GM23338 (cell line): ENCODE data around the gene OIP5. TPM values are rescaled to one million over a fixed set of nuclear protein-coding genes. Genes with fewer than 3 reads are reported as not detected.

ENCODE experiments used
- ATAC-seq: fragments of 200-7000 bp; cut with Tn5 transposase; 3 replicates; pipeline ENCODE4 v1.9.1; 2020
- DNase-seq: peaks from one replicate; pipeline ENCODE4 v3.0.0-alpha.2; 2015; ENCODE audit warnings: low spot score
- H2AFZ ChIP-seq: fragments of 200-600 bp; sonication (generic); 2 replicates; pipeline ENCODE4 v1.8.0; 2016; ENCODE audit warnings: antibody characterized with exemption, mild to moderate bottlenecking, moderate library complexity
- H3F3A ChIP-seq: fragments of 200-600 bp; sonication (generic); replicated peaks from 2 replicates; pipeline ENCODE4 v1.8.0; 2017; ENCODE audit warnings: antibody characterized with exemption, mixed run types, low read depth
- H3K27ac ChIP-seq: fragments of 200-600 bp; sonication (generic); 2 replicates; pipeline ENCODE4 v1.6.1; 2016; ENCODE audit warnings: low read depth
- H3K27me3 ChIP-seq: fragments of 200-600 bp; sonication (generic); 2 replicates; pipeline ENCODE4 v1.8.0; 2016; ENCODE audit warnings: mild to moderate bottlenecking, mixed run types, moderate library complexity; ENCODE audit not compliant: insufficient read depth
- H3K36me3 ChIP-seq: fragments of 200-600 bp; sonication (generic); 2 replicates; pipeline ENCODE4 v1.8.0; 2016; ENCODE audit warnings: mild to moderate bottlenecking; ENCODE audit not compliant: insufficient read depth
- H3K4me1 ChIP-seq: fragments of 200-600 bp; sonication (generic); 2 replicates; pipeline ENCODE4 v1.8.0; 2016; ENCODE audit warnings: mild to moderate bottlenecking, moderate library complexity; ENCODE audit not compliant: insufficient read depth
- H3K4me2 ChIP-seq: fragments of 200-600 bp; sonication (generic); 2 replicates; pipeline ENCODE4 v1.7.1; 2017; ENCODE audit warnings: mixed run types
- H3K4me3 ChIP-seq: fragments of 200-600 bp; sonication (generic); 2 replicates; pipeline ENCODE4 v1.6.1; 2016; ENCODE audit warnings: mixed run types
- H3K79me2 ChIP-seq: fragments of 200-600 bp; sonication (generic); replicated peaks from 2 replicates; pipeline ENCODE4 v1.8.0; 2017; ENCODE audit warnings: mild to moderate bottlenecking; ENCODE audit not compliant: insufficient read depth
- H3K9me2 ChIP-seq: fragments of 200-600 bp; sonication (generic); 2 replicates; pipeline ENCODE4 v1.8.0; 2017; ENCODE audit not compliant: insufficient read depth
- H4K20me1 ChIP-seq: fragments of 200-600 bp; sonication (generic); replicated peaks from 2 replicates; pipeline ENCODE4 v1.8.0; 2017; ENCODE audit warnings: mild to moderate bottlenecking; ENCODE audit not compliant: insufficient read depth
- H3K27ac Mint-ChIP-seq: 2 replicates; pipeline ENCODE4 v1.8.0; 2020; ENCODE audit warnings: inconsistent platforms, mild to moderate bottlenecking, moderate library complexity, mixed read lengths
- H3K27me3 Mint-ChIP-seq: 3 replicates; pipeline ENCODE4 v1.8.0; 2022; ENCODE audit warnings: low read depth, mild to moderate bottlenecking, moderate library complexity, mixed read lengths, inconsistent platforms; ENCODE audit not compliant: insufficient read depth, poor library complexity
- H3K36me3 Mint-ChIP-seq: 3 replicates; pipeline ENCODE4 v1.8.0; 2021; ENCODE audit warnings: low read depth, mild to moderate bottlenecking, inconsistent platforms, moderate library complexity, mixed read lengths
- H3K4me1 Mint-ChIP-seq: 3 replicates; pipeline ENCODE4 v1.8.0; 2020; ENCODE audit warnings: mild to moderate bottlenecking, inconsistent platforms, mixed read lengths
- H3K4me3 Mint-ChIP-seq: 3 replicates; pipeline ENCODE4 v1.8.0; 2021; ENCODE audit warnings: moderate library complexity, mild to moderate bottlenecking, inconsistent platforms, mixed read lengths
- H3K9me3 Mint-ChIP-seq: 3 replicates; pipeline ENCODE4 v1.8.0; 2020; ENCODE audit warnings: moderate library complexity, mild to moderate bottlenecking, inconsistent platforms, mixed read lengths
- EZH2 ChIP-seq: fragments of 200-600 bp; sonication (generic); IDR thresholded peaks from one replicate; pipeline ENCODE4 v1.8.0; 2017; ENCODE audit warnings: antibody characterized with exemption, mild to moderate bottlenecking, low read depth; ENCODE audit not compliant: unreplicated experiment
- EZH2phosphoT487 ChIP-seq: fragments of 200-600 bp; sonication (generic); IDR thresholded peaks from one replicate; pipeline ENCODE4 v1.8.1; 2018; ENCODE audit warnings: antibody characterized with exemption; ENCODE audit not compliant: unreplicated experiment
- JUNB ChIP-seq: IDR thresholded peaks from one replicate; pipeline ENCODE4 v1.6.1; 2016; ENCODE audit warnings: antibody characterized with exemption; ENCODE audit not compliant: unreplicated experiment
- NANOG ChIP-seq: IDR thresholded peaks from 2 replicates; pipeline ENCODE4 v1.6.1; 2016; ENCODE audit warnings: antibody characterized with exemption, borderline replicate concordance
- POLR2AphosphoS5 ChIP-seq: IDR thresholded peaks from 2 replicates; pipeline ENCODE4 v1.6.1; 2016; ENCODE audit warnings: antibody characterized with exemption, low read depth
- STAT1 ChIP-seq: IDR thresholded peaks from one replicate; pipeline ENCODE4 v1.6.1; 2016; ENCODE audit warnings: antibody characterized with exemption; ENCODE audit not compliant: unreplicated experiment
- ZNF114 ChIP-seq: fragments of 250-450 bp; sonication (Bioruptor Pico); IDR thresholded peaks from 2 replicates; pipeline ENCODE4 v1.5.0; 2020; ENCODE audit warnings: mild to moderate bottlenecking, moderate library complexity
- polyA plus RNA-seq: library from polyadenylated mRNA; unstranded; fragments of >200 nt; fragmentation: Nextera tagmentation; extraction: Ambion mirVana; gene quantifications from 2 replicates; pipeline ENCODE4 v1.2.1, GENCODE V29; 2016
- total RNA-seq: library from RNA; depleted of rRNA; stranded (reverse); fragments of >200 nt; shearing (Covaris generic); gene quantifications from 2 replicates; pipeline ENCODE4 v1.2.3, GENCODE V29; 2014
- TF ChIP-seq, protein P1 (sequence below): IDR thresholded peaks from 2 replicates; pipeline ENCODE4 v1.6.1; 2016; ENCODE audit warnings: antibody characterized with exemption
- TF ChIP-seq, protein P2 (sequence below), 2 experiments: fragments of 200-600 bp in 1 of 2; sonication (generic) in 1 of 2; conservative IDR thresholded peaks; 2 replicates each; pipeline versions ENCODE4 v1.5.1 to v1.6.1; 2016 to 2017; ENCODE audit warnings: antibody characterized with exemption in 2 of 2, low read depth in 2 of 2, mild to moderate bottlenecking in 2 of 2, moderate library complexity in 1 of 2
- TF ChIP-seq, protein P3 (sequence below): IDR thresholded peaks from one replicate; pipeline ENCODE4 v1.6.1; 2018; ENCODE audit warnings: antibody characterized with exemption; ENCODE audit not compliant: unreplicated experiment
- TF ChIP-seq, protein P4 (sequence below): fragments of 250-450 bp; sonication (Bioruptor Pico); IDR thresholded peaks from 2 replicates; pipeline ENCODE4 v1.5.0; 2020; ENCODE audit warnings: mild to moderate bottlenecking, moderate library complexity

The OIP5 gene
- total and polyA plus RNA-seq, 2 experiments from 2014 or later, result 61.1 to 71.7 TPM

- no peaks in the 10 kb centered on the region for H3K27me3 ChIP-seq
- no peak overlapping the region for H2AFZ ChIP-seq
- H3K4me1 Mint-ChIP-seq, result no peaks in the 10 kb centered on the region
- ATAC-seq (no peak), DNase-seq (no peak)
- H3K4me3 ChIP-seq, result no peak overlapping the region
- peaks cover 32% of the 10 kb centered on the region for H3K36me3 Mint-ChIP-seq
- H3K36me3 ChIP-seq, result peaks cover 13% of the 10 kb centered on the region; the same call in 1 of the 2 replicates
- no peak overlapping the region for H3K27ac Mint-ChIP-seq
- H3K79me2 ChIP-seq, result no peaks in the 10 kb centered on the region
- no peaks in the 10 kb centered on the region for H3K9me2 ChIP-seq
- H3F3A ChIP-seq, result no peaks in the 10 kb centered on the region
- no peak overlapping the region for H3K27ac ChIP-seq
- H3K9me3 Mint-ChIP-seq, result no peaks in the 10 kb centered on the region
- no peaks in the 10 kb centered on the region for H4K20me1 ChIP-seq
- H3K4me3 Mint-ChIP-seq, result no peak overlapping the region
- no peaks in the 10 kb centered on the region for H3K27me3 Mint-ChIP-seq
- no peaks in the 10 kb centered on the region for H3K4me1 ChIP-seq
- TF ChIP-seq, protein P1, sequence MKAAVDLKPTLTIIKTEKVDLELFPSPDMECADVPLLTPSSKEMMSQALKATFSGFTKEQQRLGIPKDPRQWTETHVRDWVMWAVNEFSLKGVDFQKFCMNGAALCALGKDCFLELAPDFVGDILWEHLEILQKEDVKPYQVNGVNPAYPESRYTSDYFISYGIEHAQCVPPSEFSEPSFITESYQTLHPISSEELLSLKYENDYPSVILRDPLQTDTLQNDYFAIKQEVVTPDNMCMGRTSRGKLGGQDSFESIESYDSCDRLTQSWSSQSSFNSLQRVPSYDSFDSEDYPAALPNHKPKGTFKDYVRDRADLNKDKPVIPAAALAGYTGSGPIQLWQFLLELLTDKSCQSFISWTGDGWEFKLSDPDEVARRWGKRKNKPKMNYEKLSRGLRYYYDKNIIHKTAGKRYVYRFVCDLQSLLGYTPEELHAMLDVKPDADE, result no peak
- no peak for TF ChIP-seq JUNB
- TF ChIP-seq POLR2AphosphoS5, result no peak
- no peak for TF ChIP-seq EZH2phosphoT487
- TF ChIP-seq ZNF114, result no peak
- no peak for TF ChIP-seq EZH2
- TF ChIP-seq, protein P2, sequence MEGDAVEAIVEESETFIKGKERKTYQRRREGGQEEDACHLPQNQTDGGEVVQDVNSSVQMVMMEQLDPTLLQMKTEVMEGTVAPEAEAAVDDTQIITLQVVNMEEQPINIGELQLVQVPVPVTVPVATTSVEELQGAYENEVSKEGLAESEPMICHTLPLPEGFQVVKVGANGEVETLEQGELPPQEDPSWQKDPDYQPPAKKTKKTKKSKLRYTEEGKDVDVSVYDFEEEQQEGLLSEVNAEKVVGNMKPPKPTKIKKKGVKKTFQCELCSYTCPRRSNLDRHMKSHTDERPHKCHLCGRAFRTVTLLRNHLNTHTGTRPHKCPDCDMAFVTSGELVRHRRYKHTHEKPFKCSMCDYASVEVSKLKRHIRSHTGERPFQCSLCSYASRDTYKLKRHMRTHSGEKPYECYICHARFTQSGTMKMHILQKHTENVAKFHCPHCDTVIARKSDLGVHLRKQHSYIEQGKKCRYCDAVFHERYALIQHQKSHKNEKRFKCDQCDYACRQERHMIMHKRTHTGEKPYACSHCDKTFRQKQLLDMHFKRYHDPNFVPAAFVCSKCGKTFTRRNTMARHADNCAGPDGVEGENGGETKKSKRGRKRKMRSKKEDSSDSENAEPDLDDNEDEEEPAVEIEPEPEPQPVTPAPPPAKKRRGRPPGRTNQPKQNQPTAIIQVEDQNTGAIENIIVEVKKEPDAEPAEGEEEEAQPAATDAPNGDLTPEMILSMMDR (conservative IDR thresholded peaks at IDR 0.05; ENCODE audit: low read depth in 2 of 2), result no peak
- TF ChIP-seq STAT1, result no peak
- TF ChIP-seq NANOG, result no peak
- TF ChIP-seq, protein P3, sequence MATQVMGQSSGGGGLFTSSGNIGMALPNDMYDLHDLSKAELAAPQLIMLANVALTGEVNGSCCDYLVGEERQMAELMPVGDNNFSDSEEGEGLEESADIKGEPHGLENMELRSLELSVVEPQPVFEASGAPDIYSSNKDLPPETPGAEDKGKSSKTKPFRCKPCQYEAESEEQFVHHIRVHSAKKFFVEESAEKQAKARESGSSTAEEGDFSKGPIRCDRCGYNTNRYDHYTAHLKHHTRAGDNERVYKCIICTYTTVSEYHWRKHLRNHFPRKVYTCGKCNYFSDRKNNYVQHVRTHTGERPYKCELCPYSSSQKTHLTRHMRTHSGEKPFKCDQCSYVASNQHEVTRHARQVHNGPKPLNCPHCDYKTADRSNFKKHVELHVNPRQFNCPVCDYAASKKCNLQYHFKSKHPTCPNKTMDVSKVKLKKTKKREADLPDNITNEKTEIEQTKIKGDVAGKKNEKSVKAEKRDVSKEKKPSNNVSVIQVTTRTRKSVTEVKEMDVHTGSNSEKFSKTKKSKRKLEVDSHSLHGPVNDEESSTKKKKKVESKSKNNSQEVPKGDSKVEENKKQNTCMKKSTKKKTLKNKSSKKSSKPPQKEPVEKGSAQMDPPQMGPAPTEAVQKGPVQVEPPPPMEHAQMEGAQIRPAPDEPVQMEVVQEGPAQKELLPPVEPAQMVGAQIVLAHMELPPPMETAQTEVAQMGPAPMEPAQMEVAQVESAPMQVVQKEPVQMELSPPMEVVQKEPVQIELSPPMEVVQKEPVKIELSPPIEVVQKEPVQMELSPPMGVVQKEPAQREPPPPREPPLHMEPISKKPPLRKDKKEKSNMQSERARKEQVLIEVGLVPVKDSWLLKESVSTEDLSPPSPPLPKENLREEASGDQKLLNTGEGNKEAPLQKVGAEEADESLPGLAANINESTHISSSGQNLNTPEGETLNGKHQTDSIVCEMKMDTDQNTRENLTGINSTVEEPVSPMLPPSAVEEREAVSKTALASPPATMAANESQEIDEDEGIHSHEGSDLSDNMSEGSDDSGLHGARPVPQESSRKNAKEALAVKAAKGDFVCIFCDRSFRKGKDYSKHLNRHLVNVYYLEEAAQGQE, result no peak
- H3K4me2 ChIP-seq, result no peak overlapping the region
Observed at GRCh38 chr15:41276831-41277230, 55.6 kb downstream of the OIP5 start.

GRCh38 chr15:41269887-41270286 lies 62.5 kb downstream of the OIP5 start:
- Histone ChIP-seq H3F3A (no peaks in the 10 kb centered on the region), H3K4me2 (no peak overlapping the region), H3K27ac (no peak overlapping the region), H3K4me1 (no peaks in the 10 kb centered on the region), H2AFZ (no peak overlapping the region), H4K20me1 (no peaks in the 10 kb centered on the region), H3K9me2 (no peaks in the 10 kb centered on the region), H3K27me3 (no peaks in the 10 kb centered on the region), H3K36me3 (peaks cover 4% of the 10 kb centered on the region; the same call in 1 of the 2 replicates), H3K79me2 (no peaks in the 10 kb centered on the region; the same call in 1 of the 2 replicates), H3K4me3 (no peak overlapping the region)
- DNase-seq (no peak), ATAC-seq (no peak)
- peaks cover 3% of the 10 kb centered on the region for H3K27me3 Mint-ChIP-seq
- no peak overlapping the region for H3K27ac Mint-ChIP-seq
- no peak overlapping the region for H3K4me3 Mint-ChIP-seq
- no peaks in the 10 kb centered on the region for H3K9me3 Mint-ChIP-seq
- H3K36me3 Mint-ChIP-seq, result peaks cover 41% of the 10 kb centered on the region
- no peaks in the 10 kb centered on the region; the same call in 2 of the 3 replicates for H3K4me1 Mint-ChIP-seq
- TF ChIP-seq, protein P4, sequence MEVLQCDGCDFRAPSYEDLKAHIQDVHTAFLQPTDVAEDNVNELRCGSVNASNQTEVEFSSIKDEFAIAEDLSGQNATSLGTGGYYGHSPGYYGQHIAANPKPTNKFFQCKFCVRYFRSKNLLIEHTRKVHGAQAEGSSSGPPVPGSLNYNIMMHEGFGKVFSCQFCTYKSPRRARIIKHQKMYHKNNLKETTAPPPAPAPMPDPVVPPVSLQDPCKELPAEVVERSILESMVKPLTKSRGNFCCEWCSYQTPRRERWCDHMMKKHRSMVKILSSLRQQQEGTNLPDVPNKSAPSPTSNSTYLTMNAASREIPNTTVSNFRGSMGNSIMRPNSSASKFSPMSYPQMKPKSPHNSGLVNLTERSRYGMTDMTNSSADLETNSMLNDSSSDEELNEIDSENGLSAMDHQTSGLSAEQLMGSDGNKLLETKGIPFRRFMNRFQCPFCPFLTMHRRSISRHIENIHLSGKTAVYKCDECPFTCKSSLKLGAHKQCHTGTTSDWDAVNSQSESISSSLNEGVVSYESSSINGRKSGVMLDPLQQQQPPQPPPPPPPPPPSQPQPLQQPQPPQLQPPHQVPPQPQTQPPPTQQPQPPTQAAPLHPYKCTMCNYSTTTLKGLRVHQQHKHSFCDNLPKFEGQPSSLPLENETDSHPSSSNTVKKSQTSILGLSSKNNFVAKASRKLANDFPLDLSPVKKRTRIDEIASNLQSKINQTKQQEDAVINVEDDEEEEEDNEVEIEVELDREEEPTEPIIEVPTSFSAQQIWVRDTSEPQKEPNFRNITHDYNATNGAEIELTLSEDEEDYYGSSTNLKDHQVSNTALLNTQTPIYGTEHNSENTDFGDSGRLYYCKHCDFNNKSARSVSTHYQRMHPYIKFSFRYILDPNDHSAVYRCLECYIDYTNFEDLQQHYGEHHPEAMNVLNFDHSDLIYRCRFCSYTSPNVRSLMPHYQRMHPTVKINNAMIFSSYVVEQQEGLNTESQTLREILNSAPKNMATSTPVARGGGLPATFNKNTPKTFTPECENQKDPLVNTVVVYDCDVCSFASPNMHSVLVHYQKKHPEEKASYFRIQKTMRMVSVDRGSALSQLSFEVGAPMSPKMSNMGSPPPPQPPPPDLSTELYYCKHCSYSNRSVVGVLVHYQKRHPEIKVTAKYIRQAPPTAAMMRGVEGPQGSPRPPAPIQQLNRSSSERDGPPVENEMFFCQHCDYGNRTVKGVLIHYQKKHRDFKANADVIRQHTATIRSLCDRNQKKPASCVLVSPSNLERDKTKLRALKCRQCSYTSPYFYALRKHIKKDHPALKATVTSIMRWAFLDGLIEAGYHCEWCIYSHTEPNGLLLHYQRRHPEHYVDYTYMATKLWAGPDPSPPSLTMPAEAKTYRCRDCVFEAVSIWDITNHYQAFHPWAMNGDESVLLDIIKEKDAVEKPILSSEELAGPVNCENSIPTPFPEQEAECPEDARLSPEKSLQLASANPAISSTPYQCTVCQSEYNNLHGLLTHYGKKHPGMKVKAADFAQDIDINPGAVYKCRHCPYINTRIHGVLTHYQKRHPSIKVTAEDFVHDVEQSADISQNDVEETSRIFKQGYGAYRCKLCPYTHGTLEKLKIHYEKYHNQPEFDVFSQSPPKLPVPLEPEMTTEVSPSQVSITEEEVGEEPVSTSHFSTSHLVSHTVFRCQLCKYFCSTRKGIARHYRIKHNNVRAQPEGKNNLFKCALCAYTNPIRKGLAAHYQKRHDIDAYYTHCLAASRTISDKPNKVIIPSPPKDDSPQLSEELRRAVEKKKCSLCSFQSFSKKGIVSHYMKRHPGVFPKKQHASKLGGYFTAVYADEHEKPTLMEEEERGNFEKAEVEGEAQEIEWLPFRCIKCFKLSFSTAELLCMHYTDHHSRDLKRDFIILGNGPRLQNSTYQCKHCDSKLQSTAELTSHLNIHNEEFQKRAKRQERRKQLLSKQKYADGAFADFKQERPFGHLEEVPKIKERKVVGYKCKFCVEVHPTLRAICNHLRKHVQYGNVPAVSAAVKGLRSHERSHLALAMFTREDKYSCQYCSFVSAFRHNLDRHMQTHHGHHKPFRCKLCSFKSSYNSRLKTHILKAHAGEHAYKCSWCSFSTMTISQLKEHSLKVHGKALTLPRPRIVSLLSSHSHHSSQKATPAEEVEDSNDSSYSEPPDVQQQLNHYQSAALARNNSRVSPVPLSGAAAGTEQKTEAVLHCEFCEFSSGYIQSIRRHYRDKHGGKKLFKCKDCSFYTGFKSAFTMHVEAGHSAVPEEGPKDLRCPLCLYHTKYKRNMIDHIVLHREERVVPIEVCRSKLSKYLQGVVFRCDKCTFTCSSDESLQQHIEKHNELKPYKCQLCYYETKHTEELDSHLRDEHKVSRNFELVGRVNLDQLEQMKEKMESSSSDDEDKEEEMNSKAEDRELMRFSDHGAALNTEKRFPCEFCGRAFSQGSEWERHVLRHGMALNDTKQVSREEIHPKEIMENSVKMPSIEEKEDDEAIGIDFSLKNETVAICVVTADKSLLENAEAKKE (CRISPR knock-in tag), result no peak
